ENCODE results near the gene CDK2AP2. TPM values are rescaled to one million over a fixed set of nuclear protein-coding genes. Genes with fewer than 3 reads are reported as not detected.

Gene CDK2AP2
- total and polyA plus RNA-seq, 9 of the 15 experiments (the other 6 are each of a cell fraction or from before 2014, with no cell fraction given) = 4.4 to 47.4 (median 21.7) TPM

- TF ChIP-seq TCFL5 (CRISPR knock-in tag; conservative IDR thresholded peaks at IDR 0.05) = no peak
- TF ChIP-seq BDP1 (IDR thresholded peaks at IDR 0.05; ENCODE audit: insufficient read depth, insufficient read length) = no peak
- no peak for TF ChIP-seq ZNF24 (IDR thresholded peaks at IDR 0.05)
- TF ChIP-seq FUS (optimal IDR thresholded peaks at IDR 0.05; ENCODE audit: low read depth, low read length) = no peak
- TF ChIP-seq SRF (CRISPR knock-in tag; IDR thresholded peaks at IDR 0.05) = no peak
- no peak for TF ChIP-seq DNMT1 (IDR thresholded peaks at IDR 0.05)
- TF ChIP-seq CHCHD3 (CRISPR knock-in tag; IDR thresholded peaks at IDR 0.05) = no peak
- TF ChIP-seq KAT2B (IDR thresholded peaks at IDR 0.05; ENCODE audit: low read depth, low read length) = no peak
- peak; percentile 98 for TF ChIP-seq NR3C1 (CRISPR knock-in tag; IDR thresholded peaks at IDR 0.05)
- no peak for TF ChIP-seq ZC3H8 (IDR thresholded peaks at IDR 0.05)
- no peak for TF ChIP-seq ZNF41 (CRISPR knock-in tag; conservative IDR thresholded peaks at IDR 0.05)
- TF ChIP-seq COPS2 (conservative IDR thresholded peaks at IDR 0.05) = no peak
- TF ChIP-seq ZNF143 (CRISPR knock-in tag; IDR thresholded peaks at IDR 0.05) = peak; percentile 64
- peak; percentile 91 for TF ChIP-seq ELF1 (tag; IDR thresholded peaks at IDR 0.05)
- TF ChIP-seq ZNF778 (CRISPR knock-in tag; IDR thresholded peaks at IDR 0.05) = no peak
- TF ChIP-seq FOS (IDR thresholded peaks at IDR 0.05; ENCODE audit: extremely low read depth, insufficient read length) = peak; percentile 66
- TF ChIP-seq ELF2 (CRISPR knock-in tag; IDR thresholded peaks at IDR 0.05) = no peak; the same call in 1 of the 2 replicates
- no peak for TF ChIP-seq KAT7 (CRISPR knock-in tag; IDR thresholded peaks at IDR 0.05; ENCODE audit: borderline replicate concordance)
- no peak for TF ChIP-seq ZNF561 (CRISPR knock-in tag; conservative IDR thresholded peaks at IDR 0.05)
- no peak for TF ChIP-seq TARDBP (IDR thresholded peaks at IDR 0.05)
- TF ChIP-seq IRF1 (CRISPR knock-in tag; IDR thresholded peaks at IDR 0.05; ENCODE audit: borderline replicate concordance) = peak; percentile 99
- no peak for TF ChIP-seq STAT5A (IDR thresholded peaks at IDR 0.05; ENCODE audit: borderline replicate concordance, low read length)
- no peak for TF ChIP-seq TAF15 (IDR thresholded peaks at IDR 0.05; ENCODE audit: low read depth, low read length)
- TF ChIP-seq ZNF224 (CRISPR knock-in tag; IDR thresholded peaks at IDR 0.05) = peak; percentile 97
- TF ChIP-seq FOXA1 (IDR thresholded peaks at IDR 0.05; ENCODE audit: borderline replicate concordance) = no peak
- TF ChIP-seq RB1 (IDR thresholded peaks at IDR 0.05; ENCODE audit: low read depth) = no peak; the same call in 1 of the 2 replicates
- TF ChIP-seq ZNF232 (CRISPR knock-in tag; IDR thresholded peaks at IDR 0.05) = peak; percentile 97
- TF ChIP-seq ZNF449 (CRISPR knock-in tag; IDR thresholded peaks at IDR 0.05) = no peak
Observed at GRCh38 chr11:67482827-67483798, 24.8 kb downstream of the CDK2AP2 start, which contains the start of gene AIP (continued).
